Measurements from ENCODE around the gene TMEM250.

The TMEM250 gene

DNA sequence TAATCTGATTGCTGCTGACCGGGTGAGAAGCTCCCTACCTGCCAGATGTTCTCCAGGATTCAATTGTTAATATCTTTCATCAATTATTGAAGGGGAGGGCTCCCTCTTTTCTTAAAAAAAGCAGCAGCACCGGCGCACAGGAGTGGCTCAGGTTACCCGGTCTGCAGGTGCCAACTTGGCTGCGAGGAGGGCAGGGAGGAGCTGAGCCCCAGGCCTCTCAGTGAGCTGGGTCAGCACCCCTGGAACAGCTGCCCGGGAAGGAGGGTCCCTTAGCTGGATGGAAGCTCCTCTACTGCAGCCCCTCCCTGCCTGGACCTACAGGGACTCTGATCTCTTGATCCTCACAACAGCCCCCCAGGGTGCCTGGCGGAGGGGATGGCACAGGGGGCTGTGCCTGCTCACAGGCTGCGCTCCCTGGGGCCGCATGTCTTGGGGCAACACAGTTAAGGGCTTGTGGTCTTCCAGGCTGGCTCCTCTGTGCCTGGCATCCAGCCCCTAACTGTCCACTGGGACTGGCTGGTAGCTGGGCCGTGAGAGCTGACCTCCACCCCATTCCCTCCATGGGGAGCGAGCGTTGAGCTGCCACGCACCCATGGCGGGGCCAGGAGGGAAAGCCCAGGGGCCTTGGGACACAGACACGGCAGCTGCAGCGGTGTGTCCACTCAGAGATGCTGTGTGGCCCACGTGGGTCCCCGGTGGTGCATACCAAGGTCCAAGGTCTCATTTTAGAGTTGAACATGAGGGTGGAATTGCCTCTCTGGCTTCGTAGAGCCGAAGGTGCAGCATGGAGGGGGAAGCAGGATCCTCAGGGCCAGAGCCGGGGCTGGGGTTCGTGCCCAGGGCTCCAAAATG, 28.6 kb upstream of the TMEM250 start:
- DNase-seq = peak in 1 of 2 experiments; percentile 66

DNA sequence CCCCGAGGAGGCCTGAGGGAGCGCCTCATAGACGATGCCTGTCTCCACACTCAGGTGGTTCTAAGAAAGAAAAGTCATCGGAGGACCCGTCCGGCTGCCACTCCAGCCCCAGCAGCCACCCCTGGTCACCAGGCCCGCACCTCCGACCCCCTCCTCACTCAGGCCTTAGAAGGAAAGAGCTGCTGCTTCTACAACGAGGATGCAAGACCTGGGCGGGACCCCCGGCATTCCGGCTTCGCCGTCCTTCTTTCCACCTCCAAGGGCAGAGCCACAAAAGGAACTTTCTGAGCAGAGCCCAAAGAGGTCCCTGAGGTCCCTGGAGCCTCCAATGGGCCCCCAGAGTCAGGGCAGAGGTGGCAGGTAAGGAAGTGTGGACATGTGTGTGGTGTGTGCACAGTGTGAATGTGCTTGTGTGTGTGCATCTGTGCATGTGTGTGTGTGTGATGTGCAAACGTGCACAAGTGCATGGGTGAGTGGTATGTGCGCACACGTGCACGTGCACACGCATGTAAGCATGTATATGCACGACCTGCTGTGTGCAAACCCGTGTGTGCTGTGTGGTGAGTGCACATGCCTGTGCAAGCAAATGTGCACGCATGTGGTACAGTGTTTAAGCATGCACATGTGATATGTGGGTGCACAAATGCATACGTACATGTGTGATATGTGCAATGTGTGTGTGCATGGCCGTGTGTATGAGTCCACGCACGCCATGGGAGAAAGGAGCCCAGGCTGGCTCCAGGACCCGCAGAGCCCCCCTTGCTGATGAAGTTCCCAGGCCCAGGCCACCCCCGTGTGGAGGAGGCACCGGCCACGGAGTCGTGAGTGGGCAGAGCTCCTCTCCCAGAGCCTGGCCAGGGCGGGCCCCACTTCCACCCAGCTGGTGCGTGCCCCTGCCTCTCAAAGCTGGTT, 27.7 kb upstream of the TMEM250 start:
- DNase-seq = no peak

DNA sequence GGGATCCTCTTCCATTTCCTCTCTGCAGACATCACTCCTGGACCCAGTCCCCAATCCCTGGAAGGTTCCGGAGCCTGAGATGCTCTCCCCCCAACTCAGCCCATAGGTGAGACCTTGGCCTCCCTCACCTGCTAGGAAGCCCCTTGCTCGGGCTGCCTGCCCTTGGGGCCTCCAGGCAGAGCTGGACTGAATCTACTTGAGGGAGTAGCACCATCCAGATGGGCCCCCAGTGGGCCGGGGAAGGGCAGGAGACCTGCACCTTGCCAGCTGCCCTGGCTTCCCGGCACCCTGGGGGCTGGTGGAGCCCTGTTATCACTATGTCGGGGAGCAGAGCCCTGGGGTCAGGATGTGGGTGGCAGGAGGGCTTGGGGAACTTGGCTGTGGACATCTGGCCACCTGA, 26.9 kb upstream of the TMEM250 start:
- no peak for DNase-seq

DNA sequence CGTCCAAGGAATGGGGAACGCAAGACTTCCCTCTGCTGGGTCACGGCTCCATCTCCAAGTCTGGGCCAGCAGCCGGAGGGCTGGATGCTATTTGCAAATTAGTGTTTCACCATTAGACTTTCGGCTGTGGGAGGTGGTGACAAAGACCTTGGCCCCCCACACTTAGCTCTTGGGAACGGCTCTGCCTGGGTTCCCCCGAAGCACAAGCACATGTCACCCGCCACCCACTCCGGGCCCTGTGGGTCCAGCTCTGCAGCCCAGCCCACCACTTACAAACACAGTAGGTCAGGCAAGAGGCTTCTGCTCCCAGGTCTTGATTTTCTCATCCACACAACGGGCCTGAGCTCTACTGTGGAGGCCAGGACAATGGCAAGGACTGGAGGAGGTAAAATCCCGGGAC, 25.8 kb upstream of the TMEM250 start:
- DNase-seq = no peak

DNA sequence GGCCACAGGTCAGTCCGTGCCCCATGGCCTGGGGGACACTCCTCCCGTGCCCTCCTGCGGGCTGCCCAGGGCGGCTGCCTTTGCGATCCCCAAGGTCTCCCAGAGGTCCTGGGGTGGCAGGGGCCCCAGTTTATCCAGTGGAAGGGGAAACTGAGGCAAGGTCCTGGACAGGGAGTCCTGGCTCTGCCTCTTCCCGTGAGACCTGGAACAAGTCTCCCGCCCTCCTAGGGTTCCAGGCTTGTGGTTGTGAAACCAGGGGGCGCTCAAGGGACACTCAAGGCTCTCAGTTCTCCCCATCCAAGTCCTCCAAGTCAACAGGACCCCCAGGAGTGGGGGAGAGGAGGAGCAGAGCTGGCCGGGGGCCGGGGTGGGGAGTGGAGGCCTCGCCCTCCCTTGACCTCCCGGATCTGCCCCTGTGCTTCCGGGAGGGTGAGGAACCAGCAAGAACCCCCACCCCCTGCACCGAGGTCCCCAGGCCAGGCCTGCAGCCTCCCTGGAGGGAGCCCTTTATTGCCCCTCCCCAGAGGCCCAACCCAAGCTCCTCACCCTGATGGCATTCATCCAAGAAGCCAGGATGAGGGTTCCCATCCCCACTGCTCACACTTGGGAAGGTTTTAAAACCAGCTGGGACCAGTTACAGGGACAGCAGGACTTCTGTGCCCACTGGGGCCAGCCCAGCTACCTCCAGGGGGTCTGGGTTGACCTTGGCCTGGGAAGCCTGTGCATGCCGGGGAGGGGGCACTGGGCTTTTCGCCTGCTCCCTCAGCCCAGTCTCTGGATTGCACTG, 24.7 kb upstream of the TMEM250 start:
- DNase-seq = peak; percentile 77 to 82

DNA sequence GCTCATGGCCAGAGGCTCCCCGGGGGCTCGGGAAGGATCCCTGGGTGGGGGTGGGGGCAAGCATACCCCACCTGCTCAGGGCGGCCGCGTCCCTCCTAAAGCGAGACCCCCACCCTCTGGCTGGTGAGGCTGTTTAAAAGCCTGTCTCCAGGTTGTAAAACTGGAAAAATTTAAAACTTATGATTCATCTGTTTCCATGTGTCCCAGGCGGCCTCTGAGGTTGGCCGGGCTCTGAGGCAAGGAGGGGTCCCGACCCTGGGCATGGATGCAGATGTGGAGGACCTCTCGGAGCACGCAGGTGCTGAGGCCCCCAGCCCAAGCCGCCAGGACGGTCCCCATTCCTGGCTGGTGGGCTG, 24.2 kb upstream of the TMEM250 start:
- DNase-seq = no peak

DNA sequence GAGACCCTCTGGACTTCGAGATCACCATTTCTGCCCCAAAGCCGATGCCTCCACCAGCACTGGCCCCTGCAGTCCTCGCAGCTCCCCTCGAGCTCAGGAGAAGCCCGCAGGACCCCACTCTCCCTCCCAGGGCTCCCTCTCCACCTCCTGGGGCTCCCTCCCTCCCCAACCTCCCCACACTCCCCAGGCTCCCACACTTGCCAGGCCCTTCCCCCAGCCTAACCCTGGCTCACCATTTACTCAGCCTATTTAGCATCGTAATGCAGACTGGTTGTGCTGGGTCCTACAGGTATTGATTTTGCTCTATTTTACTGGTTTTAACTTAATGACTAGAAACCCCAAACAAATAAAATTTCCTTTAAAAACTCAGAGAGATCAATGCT, 23.7 kb upstream of the TMEM250 start:
- DNase-seq = no peak

DNA sequence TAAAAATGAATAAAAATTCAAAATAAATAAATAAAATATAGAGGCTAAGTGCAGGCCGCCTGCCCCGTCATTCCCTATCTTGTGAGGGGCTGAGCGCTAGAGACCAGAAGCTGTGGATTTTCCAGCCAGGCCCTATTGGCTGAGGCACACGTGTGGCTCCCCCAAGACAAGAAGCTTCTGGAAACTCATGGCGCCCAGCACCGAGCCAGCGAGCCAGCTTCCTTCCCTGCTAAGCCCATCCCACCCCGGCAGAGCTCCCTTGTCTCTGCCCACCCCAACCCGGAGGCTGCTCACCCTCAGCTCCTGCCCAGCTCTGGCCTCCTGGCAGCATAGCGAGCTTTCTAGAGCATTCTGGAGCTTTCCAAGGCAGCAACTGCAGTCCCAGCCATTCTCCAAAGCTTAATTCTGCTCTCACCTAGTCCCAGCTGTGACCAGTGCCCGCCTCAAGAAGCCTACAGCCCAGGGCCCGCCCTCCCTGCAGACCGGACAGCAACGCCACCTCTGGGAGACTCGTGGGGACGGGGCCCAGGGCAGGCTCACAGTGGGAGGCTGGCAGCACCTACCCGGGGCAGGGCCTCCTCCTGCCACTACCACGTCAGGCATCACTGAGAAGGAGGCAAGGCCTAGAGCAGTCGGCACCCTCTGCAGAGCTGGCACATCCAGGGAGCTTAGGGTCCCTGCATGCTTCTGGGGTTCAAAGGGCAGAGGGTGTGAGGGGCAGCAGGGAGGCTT, 23.2 kb upstream of the TMEM250 start:
- DNase-seq = no peak

DNA sequence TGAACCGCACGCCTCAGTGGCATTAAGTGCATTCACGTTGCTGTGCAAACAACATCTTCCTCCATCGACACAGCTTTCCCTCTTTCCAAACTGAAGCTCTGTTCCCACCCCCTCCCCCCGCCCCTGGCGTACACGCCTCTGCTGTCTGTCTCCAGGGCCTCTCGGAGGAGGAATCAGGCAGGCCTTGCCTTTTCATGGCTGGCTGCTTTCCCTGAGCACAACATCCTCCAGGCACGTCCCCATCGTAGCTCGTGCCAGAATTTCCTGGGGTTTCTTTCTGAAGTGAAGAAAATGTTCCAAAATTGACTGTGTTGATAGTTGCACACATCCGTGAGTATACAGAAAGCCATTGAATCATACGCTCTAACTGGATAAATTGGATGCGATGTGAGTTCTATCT, 22.3 kb upstream of the TMEM250 start:
- no peak for DNase-seq

DNA sequence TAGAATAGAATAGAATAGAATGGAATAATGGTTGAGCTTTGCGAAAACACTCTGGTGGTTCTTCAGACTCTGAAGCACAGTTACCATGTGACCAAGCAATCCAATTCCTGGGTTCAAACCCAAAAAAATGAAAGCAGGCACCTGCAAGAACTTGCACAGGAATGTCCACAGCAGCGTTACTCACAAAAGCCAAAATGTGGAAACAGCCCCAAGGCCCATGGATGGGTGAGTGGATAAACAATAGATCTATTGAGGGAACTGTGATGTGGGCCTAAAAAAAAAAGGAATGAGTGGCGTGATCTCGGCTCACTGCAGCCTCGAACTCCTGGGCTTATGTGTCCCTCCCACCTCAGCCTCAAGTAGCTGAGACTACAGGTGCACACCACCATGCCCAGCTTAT, 21.4 kb upstream of the TMEM250 start:
- DNase-seq = no peak

DNA sequence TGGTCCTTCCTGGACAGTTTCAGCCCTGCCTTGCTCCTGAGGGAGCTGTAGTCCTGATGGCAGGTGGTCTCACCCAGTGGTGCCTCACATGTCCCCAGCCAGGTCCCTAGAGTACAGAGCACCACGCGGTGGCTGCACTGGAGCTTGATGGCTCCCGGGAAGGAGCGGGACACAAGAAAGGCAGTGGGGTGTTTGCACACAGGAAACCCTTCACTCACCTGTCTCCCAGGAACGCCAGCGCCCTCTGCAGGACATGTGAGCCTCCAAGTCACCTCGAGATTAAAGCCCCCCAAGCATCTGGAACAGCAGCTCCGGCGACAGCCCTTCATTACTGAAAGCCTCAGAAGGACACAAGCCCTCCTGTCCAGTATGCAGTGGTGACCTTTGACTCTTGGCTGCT, 19.9 kb upstream of the TMEM250 start:
- peak; percentile 74 to 81 for DNase-seq

DNA sequence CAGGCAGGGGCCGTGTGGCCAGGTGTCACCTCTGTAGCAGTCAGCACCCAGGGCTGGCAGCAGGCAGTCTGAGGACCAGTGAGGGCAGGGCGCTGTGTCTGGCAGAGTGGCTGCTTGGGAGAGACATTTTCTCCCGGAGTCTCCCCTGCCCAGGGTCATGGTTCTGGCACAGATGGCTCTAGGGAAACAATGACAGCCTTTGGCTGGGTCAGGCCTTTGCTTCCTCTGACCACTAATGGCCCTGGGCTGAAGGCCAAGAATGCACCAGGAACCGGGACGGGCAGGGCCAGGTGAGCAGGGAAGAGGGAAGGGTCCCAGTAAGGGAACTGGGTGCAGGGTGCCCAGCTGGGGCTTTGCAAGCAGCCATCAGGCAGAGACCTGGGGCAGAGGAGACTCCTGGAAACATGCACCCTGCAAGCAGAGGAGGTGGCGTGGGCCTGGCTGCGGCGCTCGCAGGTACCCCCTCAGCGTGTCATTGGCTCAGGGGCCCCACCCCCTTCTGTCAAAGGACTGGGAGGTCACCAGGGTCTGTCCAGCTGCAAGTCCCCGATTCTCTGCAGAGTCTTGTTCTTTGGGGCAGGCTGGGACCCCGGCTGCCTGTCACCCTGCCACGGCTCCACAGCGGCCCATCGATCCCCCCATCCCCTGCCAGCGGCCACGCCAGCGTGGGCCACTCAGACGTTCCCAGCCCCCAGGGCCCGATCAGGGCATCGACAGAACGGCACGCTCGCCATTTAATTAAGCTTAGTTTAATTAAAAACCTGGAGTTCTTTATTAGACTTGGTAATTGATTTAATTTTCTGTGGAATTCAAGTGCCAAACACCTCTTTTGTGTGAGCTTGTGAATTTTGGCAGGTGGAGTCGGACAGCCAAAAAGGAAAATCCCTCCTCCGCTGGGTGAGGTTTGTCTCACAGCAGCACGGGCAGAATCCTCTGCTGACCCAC, 18.9 kb upstream of the TMEM250 start:
- DNase-seq = no peak

DNA sequence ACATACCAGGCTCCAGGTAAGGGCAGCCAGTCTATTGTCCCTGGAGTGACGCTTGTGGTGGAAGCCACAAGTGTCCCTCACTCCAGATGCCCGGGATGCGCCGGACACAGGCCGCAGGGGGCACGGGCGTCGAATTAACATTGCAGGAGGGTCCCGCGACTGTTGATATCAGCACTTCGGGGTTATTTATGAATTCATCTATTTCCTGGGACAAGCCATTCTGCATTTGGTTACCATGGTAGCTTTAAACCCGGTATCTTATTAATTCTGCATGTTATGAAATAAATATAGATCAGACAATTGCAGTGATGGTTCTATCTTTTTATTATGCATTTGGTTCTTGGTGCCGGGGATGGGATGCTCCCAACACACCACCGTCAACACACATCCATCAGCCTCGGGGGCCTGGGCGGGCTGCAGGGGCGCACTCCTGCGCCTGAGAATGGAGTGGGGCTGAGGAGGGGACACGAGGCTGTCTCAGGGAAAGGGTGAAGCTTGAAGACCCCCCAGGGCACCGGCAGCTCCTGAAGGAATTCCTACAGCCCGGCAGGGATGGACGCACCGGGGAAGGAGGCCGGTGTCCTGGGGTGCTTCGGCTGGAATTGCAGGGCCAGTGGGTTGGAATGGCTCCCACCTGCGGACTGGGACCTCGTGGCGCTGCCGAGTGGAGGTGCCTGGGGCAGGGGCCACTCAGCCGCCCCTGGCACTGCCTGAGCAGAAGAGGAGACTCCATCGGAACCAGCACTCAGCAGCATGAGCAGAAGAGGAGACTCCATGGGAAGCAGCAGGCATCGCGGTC, 17.7 kb upstream of the TMEM250 start:
- no peak for DNase-seq

DNA sequence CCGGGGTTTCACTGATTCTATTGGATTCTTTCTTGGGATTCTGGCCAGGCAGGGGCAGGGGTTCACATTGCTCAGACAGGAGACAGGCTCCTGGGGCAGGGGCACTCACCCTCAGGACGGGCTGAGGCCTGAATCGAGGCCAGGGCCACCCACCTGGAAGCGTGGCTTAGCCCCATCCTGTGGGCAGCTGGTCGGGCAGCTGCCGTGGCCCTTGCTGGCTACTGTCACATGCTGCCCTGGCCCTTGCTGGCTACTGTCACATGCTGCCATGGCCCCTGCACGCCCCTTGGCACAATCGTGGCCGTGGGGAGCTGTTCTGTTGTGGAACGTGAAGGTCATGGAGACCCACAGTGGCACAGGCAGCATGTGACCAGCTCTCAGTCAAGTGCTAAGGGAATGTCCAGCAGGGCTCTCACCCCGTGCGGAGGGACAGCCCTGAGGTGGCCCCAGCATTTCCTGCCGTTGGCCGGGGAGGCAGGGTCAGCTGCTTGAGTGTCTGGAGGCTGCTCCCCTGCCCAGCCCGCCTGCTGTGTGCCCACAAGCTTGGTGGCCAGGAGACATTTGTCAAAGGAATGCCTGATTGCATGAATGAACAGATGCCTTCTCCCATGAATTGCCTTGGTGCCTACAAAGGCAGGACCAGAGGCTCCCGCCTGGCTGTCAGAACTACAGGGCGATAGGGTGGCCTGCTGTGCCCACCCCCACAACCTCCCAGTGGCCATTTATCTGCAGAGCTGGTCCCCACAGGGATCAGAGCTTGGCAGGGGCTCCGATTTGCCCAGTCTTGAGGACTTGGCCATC, 16.9 kb upstream of the TMEM250 start:
- DNase-seq = no peak

DNA sequence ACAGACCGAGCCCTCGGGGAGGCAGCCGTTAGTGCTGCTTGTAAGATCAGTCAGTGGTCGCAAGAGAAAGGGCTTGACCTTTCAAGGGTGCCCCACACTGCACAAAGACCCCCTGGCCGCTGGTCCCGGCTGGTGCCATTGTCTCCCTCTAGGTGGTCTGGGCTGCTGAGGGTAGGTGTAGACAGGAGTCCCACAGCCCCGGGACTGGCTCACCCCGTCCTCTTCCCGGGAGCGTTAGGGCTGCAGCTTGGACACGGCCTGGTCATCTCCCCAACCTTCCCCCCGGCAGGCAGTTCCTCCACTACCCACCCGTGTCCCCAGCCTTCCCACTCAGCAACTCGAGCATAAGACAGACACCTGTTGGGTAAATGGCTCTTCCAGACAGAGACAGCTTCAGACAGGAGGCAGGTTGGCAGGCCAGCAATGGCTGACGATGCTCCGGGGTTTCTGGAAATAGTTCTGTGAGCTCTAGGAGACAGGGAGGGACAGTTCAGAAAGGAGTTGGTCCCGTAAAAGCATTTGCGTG, 15.3 kb upstream of the TMEM250 start:
- no peak for DNase-seq

DNA sequence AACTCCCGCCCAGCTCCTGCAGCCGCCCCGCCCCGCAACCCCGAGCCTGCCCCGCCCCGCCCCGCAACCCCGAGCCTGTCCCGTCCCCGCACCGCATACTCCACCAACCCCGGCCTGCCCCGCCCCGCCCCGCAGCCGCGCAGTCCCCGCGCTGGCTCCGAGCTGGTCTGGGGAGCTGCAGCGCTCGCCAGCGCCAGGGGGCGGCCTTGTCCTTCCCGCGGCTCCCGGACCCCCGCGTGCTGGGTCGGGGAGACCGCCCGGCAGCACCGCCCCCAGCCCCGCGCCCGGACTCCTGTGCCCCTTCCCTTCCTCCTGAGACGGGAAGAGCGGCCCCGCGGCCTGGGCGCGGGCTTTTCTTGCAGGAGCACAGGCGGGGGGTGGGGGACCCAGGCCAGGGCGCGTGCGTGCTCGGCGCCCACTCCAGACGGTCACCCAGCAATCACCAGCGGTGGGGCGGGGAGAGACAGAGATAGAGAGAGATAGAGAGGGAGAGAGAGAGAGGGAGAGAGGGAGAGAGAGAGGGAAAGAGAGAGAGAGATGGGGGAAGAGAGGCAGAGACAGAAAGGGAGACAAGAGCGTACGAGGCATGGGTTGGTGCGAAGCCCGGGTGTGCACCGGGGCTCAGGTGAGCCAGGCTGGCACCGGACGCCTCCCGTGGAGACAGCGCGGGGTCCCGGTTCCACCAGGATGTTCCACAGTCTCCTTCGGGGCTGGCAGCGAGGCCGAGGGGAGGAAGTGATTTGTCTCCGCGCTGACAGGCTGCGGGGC, 14.7 kb upstream of the TMEM250 start:
- peak; percentile 62 to 73 for DNase-seq

DNA sequence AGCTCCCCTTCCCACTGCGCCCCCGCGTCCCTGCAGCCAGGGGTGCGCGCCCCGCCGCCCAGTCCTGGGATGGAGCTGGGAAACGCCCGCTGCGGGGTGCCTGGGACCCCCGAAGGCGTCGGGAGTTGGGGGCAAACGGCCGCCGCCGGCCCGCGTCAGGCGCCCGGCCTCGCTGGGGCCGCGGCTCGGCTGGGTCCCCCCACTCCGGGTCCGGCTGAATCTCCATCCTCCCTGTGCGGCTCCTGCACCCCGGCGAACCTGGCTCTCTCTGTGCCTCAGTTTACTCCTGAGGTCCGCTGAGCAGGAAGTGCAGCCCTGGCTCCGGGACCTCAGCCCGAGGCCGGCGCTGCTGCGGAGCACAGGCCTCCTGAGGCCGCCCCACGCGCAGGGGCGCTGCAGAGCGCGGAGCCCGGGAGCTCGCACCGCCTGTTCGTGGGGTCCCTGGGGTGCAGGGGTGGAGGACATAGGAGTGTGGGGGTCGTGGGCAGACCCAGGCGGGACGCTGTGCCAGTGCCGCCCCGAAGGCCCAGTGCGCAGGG, 13.9 kb upstream of the TMEM250 start:
- no peak for DNase-seq
